HG03039 (cell line): Measurements from ENCODE around the gene HCRT.
"Not testable (repeated sequence)": the region's sequence is repeated elsewhere in the genome, so short reads cannot be mapped to it uniquely, and the experiment has no call there.

Source experiments
- ATAC-seq: cut with Tn5 transposase; IDR thresholded peaks from one replicate; pipeline ENCODE4 v1.9.1; 2021; ENCODE audit warnings: mild to moderate bottlenecking, moderate library complexity; ENCODE audit not compliant: unreplicated experiment

The HCRT gene

GRCh38 chr17:42184713-42185620, at the start of gene HCRT:
Gene HCRT, minus strand, starts transcription at chr17:42185452. Its CDS starts 87 bp downstream, at chr17:42185365.
- ATAC-seq, result no peak

- ATAC-seq, result no peak
Measured at GRCh38 chr17:42233994-42234393, 48.7 kb upstream of the HCRT start.

GRCh38 chr17:42233156-42233555, 47.9 kb upstream of the HCRT start:
- ATAC-seq, result no peak

- no peak for ATAC-seq
Measured at GRCh38 chr17:42230225-42230624, 45.0 kb upstream of the HCRT start.

- no peak for ATAC-seq
Measured at GRCh38 chr17:42227849-42228700, 42.8 kb upstream of the HCRT start.

GRCh38 chr17:42225646-42226045, 40.4 kb upstream of the HCRT start:
- ATAC-seq, result no peak

GRCh38 chr17:42224651-42225050, 39.4 kb upstream of the HCRT start:
- no peak for ATAC-seq

- ATAC-seq, result no peak
Measured at GRCh38 chr17:42221886-42222745, 36.9 kb upstream of the HCRT start.

- ATAC-seq, result not testable (repeated sequence)
Measured at GRCh38 chr17:42219280-42219679, 34.0 kb upstream of the HCRT start.

- ATAC-seq, result no peak
Measured at GRCh38 chr17:42214156-42214555, 28.9 kb upstream of the HCRT start.

- no peak for ATAC-seq
Measured at GRCh38 chr17:42212382-42212781, 27.1 kb upstream of the HCRT start.

- ATAC-seq, result not testable (repeated sequence)
Measured at GRCh38 chr17:42211921-42212341, 26.7 kb upstream of the HCRT start.

- no peak for ATAC-seq
Measured at GRCh38 chr17:42210046-42210445, 24.8 kb upstream of the HCRT start.

GRCh38 chr17:42206153-42206612, 20.9 kb upstream of the HCRT start:
- ATAC-seq, result not testable (repeated sequence)

GRCh38 chr17:42203354-42203753, 18.1 kb upstream of the HCRT start:
- no peak for ATAC-seq

GRCh38 chr17:42202696-42203095, 17.4 kb upstream of the HCRT start:
- ATAC-seq, result no peak

- ATAC-seq, result no peak
Measured at GRCh38 chr17:42202159-42202558, 16.9 kb upstream of the HCRT start.

- no peak for ATAC-seq
Measured at GRCh38 chr17:42201458-42201772, 16.2 kb upstream of the HCRT start.

GRCh38 chr17:42200706-42201457, 15.6 kb upstream of the HCRT start:
- no peak for ATAC-seq

- ATAC-seq, result no peak
Measured at GRCh38 chr17:42199416-42200011, 14.3 kb upstream of the HCRT start.
